ENCODE measurements around the gene RNF167.

GRCh38 chr17:4901648-4902344 is 38.3 kb upstream of the RNF167 start:
- TF ChIP-seq, protein P1, sequence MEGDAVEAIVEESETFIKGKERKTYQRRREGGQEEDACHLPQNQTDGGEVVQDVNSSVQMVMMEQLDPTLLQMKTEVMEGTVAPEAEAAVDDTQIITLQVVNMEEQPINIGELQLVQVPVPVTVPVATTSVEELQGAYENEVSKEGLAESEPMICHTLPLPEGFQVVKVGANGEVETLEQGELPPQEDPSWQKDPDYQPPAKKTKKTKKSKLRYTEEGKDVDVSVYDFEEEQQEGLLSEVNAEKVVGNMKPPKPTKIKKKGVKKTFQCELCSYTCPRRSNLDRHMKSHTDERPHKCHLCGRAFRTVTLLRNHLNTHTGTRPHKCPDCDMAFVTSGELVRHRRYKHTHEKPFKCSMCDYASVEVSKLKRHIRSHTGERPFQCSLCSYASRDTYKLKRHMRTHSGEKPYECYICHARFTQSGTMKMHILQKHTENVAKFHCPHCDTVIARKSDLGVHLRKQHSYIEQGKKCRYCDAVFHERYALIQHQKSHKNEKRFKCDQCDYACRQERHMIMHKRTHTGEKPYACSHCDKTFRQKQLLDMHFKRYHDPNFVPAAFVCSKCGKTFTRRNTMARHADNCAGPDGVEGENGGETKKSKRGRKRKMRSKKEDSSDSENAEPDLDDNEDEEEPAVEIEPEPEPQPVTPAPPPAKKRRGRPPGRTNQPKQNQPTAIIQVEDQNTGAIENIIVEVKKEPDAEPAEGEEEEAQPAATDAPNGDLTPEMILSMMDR (IDR thresholded peaks at IDR 0.05; ENCODE audit: extremely low read depth in 1 of 2, insufficient read depth in 1 of 2, low read depth in 1 of 2, low read length in 2 of 2) = no peak
- no peak for TF ChIP-seq POLR2A (IDR thresholded peaks at IDR 0.05; ENCODE audit: low read depth, low read length)

Measured in endothelial cell of umbilical vein (primary cell).